ENCODE results near the gene ETV7. TPM values are rescaled to one million over a fixed set of nuclear protein-coding genes. Genes with fewer than 3 reads are reported as not detected.

The ETV7 gene
- polyA plus RNA-seq, 1 of the 3 experiments (the other 2 are of a cell fraction), result 0.39 TPM

GRCh38 chr6:36383606-36384005 is 3.9 kb downstream of the ETV7 start:
- no peaks in the 10 kb centered on the region for H3K79me2 ChIP-seq (ENCODE audit: insufficient read depth)
- DNase-seq, result no peak
- no peaks in the 10 kb centered on the region for H3F3A ChIP-seq (replicated peaks; ENCODE audit: insufficient read depth)
- CTCF ChIA-PET, result interaction anchor here (1.4 to 4.5 kb wide), 2 partner anchors 23 to 81 kb away, joined by 7 to 26 read pairs; no protein-coding TSS in a partner anchor
- no peaks in the 10 kb centered on the region for H4K20me1 ChIP-seq (ENCODE audit: insufficient read depth)
- no peak overlapping the region for H2AFZ ChIP-seq (ENCODE audit: low read depth)
- H3K9me2 ChIP-seq, result no peaks in the 10 kb centered on the region
- H3K9ac ChIP-seq, result no peak overlapping the region
- no peaks in the 10 kb centered on the region for H3K27me3 ChIP-seq (ENCODE audit: insufficient read depth)
- no peak overlapping the region for H3K4me3 ChIP-seq (ENCODE audit: low read depth in 2 of 2, low read length in 1 of 2)
- H3K4me2 ChIP-seq, result no peak overlapping the region
- no peak for TF ChIP-seq RXRA (IDR thresholded peaks at IDR 0.05; ENCODE audit: borderline replicate concordance, low read depth)
- no peak for TF ChIP-seq NRF1 (IDR thresholded peaks at IDR 0.05; ENCODE audit: low read depth, low read length)
- no peak for TF ChIP-seq MAX (IDR thresholded peaks at IDR 0.05; ENCODE audit: low read depth)
- peak; percentile 21; the same call in 1 of the 2 replicates for TF ChIP-seq JUND (IDR thresholded peaks at IDR 0.05)
- no peak for TF ChIP-seq TAF1 (IDR thresholded peaks at IDR 0.05; ENCODE audit: borderline replicate concordance, low read depth, low read length)
- TF ChIP-seq PBX3 (IDR thresholded peaks at IDR 0.05), result peak; percentile 69
- TF ChIP-seq MXI1 (IDR thresholded peaks at IDR 0.05; ENCODE audit: low read depth, low read length), result no peak
- TF ChIP-seq CHD2 (IDR thresholded peaks at IDR 0.05; ENCODE audit: low read length, partially characterized antibody), result no peak
- no peak for TF ChIP-seq EP300 (IDR thresholded peaks at IDR 0.05; ENCODE audit: borderline replicate concordance in 1 of 2, low read depth in 1 of 2, low read length in 1 of 2)
- TF ChIP-seq TCF12 (IDR thresholded peaks at IDR 0.05), result peak; percentile 11; the same call in 1 of the 2 replicates
- TF ChIP-seq MEF2A (IDR thresholded peaks at IDR 0.05; ENCODE audit: borderline replicate concordance, low read depth), result no peak
- no peaks in the 10 kb centered on the region for H3K36me3 ChIP-seq (replicated peaks in 1 of 2; ENCODE audit: control insufficient read depth in 1 of 2, insufficient read depth in 2 of 2, low read length in 1 of 2)
- H3K27ac ChIP-seq (ENCODE audit: low read depth in 2 of 2, low read length in 1 of 2), result no peak overlapping the region
- H3K4me1 ChIP-seq (ENCODE audit: control insufficient read depth in 1 of 2, insufficient read depth in 2 of 2, low read depth in 1 of 2, low read length in 1 of 2), result peaks cover 0 to 14% of the 10 kb centered on the region in 2 experiments; a peak in 1 of 4 replicates
- 60% methylated on average over 2 of the region's 2 CpGs for WGBS (ENCODE audit: low lambda C conversion rate)
- no peaks in the 10 kb centered on the region for H3K9me3 ChIP-seq
- POLR2A ChIA-PET, result no interaction called here

GRCh38 chr6:36382976-36383375 is 4.5 kb downstream of the ETV7 start:
- Histone ChIP-seq H3K27ac (ENCODE audit: low read depth in 2 of 2, low read length in 1 of 2) (no peak overlapping the region), H3K4me1 (ENCODE audit: control insufficient read depth in 1 of 2, insufficient read depth in 2 of 2, low read depth in 1 of 2, low read length in 1 of 2) (peaks cover 0 to 14% of the 10 kb centered on the region in 2 experiments; a peak in 1 of 4 replicates), H2AFZ (ENCODE audit: low read depth) (no peak overlapping the region), H3K4me2 (no peak overlapping the region), H3K27me3 (ENCODE audit: insufficient read depth) (no peaks in the 10 kb centered on the region), H3F3A (replicated peaks; ENCODE audit: insufficient read depth) (no peaks in the 10 kb centered on the region), H3K9ac (no peak overlapping the region), H3K9me2 (no peaks in the 10 kb centered on the region), H4K20me1 (ENCODE audit: insufficient read depth) (no peaks in the 10 kb centered on the region), H3K36me3 (replicated peaks in 1 of 2; ENCODE audit: control insufficient read depth in 1 of 2, insufficient read depth in 2 of 2, low read length in 1 of 2) (no peaks in the 10 kb centered on the region), H3K79me2 (ENCODE audit: insufficient read depth) (no peaks in the 10 kb centered on the region), H3K9me3 (no peaks in the 10 kb centered on the region), H3K4me3 (ENCODE audit: low read depth in 2 of 2, low read length in 1 of 2) (no peak overlapping the region)
- WGBS (ENCODE audit: low lambda C conversion rate), result 69% methylated on average over 4 of the region's 4 CpGs
- DNase-seq, result no peak
- ChIA-PET POLR2A (no interaction called here), CTCF (interaction anchor here (1.4 to 4.5 kb wide), 2 partner anchors 22 to 80 kb away, joined by 7 to 26 read pairs; no protein-coding TSS in a partner anchor)
- TF ChIP-seq TCF12 (IDR thresholded peaks at IDR 0.05), result no peak
- no peak for TF ChIP-seq NRF1 (IDR thresholded peaks at IDR 0.05; ENCODE audit: low read depth, low read length)
- no peak for TF ChIP-seq ELF1 (IDR thresholded peaks at IDR 0.05)
- TF ChIP-seq IRF3 (IDR thresholded peaks at IDR 0.05; ENCODE audit: low read depth, low read length), result no peak
- no peak for TF ChIP-seq FOXJ3 (CRISPR knock-in tag; IDR thresholded peaks at IDR 0.05)
- no peak for TF ChIP-seq REST (IDR thresholded peaks at IDR 0.05; ENCODE audit: low read depth, low read length)
- no peak for TF ChIP-seq TAF1 (IDR thresholded peaks at IDR 0.05; ENCODE audit: borderline replicate concordance, low read depth, low read length)
- TF ChIP-seq GATA2 (CRISPR knock-in tag; IDR thresholded peaks at IDR 0.05), result no peak
- TF ChIP-seq YY1 (IDR thresholded peaks at IDR 0.05; ENCODE audit: low read depth), result no peak
- no peak for TF ChIP-seq FOXM1 (IDR thresholded peaks at IDR 0.05; ENCODE audit: low read depth)
